Measurements from ENCODE around the gene SKAP1.
A peak's percentile ranks its signal among the peaks of the same experiment; 100 is the strongest.

The SKAP1 gene

DNA sequence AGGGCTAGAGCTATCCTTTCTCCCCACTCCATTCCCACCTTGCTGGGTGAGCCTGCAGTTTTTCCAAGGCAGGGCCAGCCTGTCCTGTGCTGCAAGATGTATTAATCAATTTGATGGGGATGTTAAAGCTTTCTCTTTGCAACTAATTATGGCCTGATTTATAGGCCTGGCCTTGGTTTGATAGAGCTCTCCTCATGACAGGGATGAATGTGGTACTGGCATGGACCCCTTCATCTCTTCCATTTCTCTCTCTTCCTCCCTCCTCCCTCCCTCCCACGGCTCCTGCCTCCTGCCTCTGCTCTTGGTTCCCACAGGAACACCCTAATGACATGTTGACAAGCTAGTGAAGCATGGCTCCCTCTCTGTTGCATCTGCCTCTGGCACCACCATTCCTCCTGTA is 47.2 kb upstream of the SKAP1 start:
- TF ChIP-seq, protein P1, sequence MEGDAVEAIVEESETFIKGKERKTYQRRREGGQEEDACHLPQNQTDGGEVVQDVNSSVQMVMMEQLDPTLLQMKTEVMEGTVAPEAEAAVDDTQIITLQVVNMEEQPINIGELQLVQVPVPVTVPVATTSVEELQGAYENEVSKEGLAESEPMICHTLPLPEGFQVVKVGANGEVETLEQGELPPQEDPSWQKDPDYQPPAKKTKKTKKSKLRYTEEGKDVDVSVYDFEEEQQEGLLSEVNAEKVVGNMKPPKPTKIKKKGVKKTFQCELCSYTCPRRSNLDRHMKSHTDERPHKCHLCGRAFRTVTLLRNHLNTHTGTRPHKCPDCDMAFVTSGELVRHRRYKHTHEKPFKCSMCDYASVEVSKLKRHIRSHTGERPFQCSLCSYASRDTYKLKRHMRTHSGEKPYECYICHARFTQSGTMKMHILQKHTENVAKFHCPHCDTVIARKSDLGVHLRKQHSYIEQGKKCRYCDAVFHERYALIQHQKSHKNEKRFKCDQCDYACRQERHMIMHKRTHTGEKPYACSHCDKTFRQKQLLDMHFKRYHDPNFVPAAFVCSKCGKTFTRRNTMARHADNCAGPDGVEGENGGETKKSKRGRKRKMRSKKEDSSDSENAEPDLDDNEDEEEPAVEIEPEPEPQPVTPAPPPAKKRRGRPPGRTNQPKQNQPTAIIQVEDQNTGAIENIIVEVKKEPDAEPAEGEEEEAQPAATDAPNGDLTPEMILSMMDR (conservative IDR thresholded peaks at IDR 0.05; ENCODE audit: low read length) = no peak
- TF ChIP-seq EZH2phosphoT487 (IDR thresholded peaks at IDR 0.05; ENCODE audit: borderline replicate concordance) = no peak
- Histone ChIP-seq H3K4me3 (ENCODE audit: low read length, poor library complexity, severe bottlenecking) (no peak overlapping the region), H3K4me1 (ENCODE audit: insufficient read depth, low read length, poor library complexity, severe bottlenecking) (peaks cover 30% of the 10 kb centered on the region), H2AFZ (ENCODE audit: low read length) (no peak overlapping the region), H3K79me2 (ENCODE audit: insufficient read depth, low read length) (no peaks in the 10 kb centered on the region), H4K20me1 (ENCODE audit: insufficient read depth, low read length, poor library complexity, severe bottlenecking) (no peaks in the 10 kb centered on the region), H3K9me3 (ENCODE audit: insufficient read depth, low read depth, low read length) (no peaks in the 10 kb centered on the region), H3F3A (ENCODE audit: low read depth) (no peaks in the 10 kb centered on the region), H3K9ac (ENCODE audit: low read depth, low read length, poor library complexity, severe bottlenecking) (no peak overlapping the region), H3K9me2 (replicated peaks; ENCODE audit: low read depth, low read length) (no peaks in the 10 kb centered on the region), H3K4me2 (ENCODE audit: low read depth, low read length, poor library complexity, severe bottlenecking) (no peak overlapping the region), H3K36me3 (ENCODE audit: insufficient read depth, low read length) (no peaks in the 10 kb centered on the region), H3K27me3 (ENCODE audit: insufficient read depth, low read length, poor library complexity, severe bottlenecking) (no peaks in the 10 kb centered on the region)

DNA sequence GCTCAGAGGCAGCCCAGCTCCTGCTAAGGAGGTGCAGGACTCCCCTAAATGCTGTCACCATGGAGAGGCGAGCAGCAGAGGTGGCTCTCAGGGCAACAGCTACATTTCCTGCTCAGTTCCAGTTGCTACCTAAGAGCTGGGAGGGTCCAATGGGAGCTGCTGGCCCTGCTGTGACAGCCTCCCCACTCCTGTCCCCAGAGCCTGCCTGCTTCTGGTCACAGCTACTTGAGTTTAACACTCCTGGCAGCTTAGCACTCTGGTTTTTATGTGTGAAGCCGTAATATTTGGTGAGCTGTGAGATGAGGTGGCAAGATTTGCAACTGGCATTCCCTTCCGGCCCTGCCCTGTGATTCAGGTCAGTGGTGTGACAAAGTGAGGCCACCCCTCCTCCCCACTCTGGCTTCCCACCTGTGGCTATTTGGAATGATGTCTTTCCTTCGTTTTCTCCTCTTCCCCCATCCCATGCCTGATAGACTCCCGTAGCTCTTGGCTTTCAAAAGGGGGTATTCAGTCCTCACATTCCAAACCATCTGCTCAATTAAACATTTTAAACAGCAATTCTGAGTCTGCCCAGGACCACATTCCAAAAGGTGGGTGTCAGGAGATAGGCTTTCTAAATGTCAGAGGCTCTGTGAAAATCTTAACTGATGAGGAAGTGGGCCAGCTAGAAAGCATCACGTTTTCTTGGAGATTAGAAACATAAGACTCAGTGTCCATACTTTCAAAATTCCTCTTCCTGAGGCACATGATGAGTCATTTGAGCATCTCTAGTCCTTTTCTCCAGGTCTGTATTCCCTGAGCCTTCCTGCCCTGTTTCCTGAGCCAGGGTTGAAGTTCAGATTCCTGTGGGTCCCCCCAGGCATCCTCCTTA is 42.6 kb upstream of the SKAP1 start:
- H3K4me1 ChIP-seq (ENCODE audit: insufficient read depth, low read length, poor library complexity, severe bottlenecking) = peaks cover 35% of the 10 kb centered on the region
- no peaks in the 10 kb centered on the region for H3K79me2 ChIP-seq (ENCODE audit: insufficient read depth, low read length)
- H3F3A ChIP-seq (ENCODE audit: low read depth) = no peaks in the 10 kb centered on the region
- no peak overlapping the region for H2AFZ ChIP-seq (ENCODE audit: low read length)
- H4K20me1 ChIP-seq (ENCODE audit: insufficient read depth, low read length, poor library complexity, severe bottlenecking) = no peaks in the 10 kb centered on the region
- no peak for TF ChIP-seq EZH2phosphoT487 (IDR thresholded peaks at IDR 0.05; ENCODE audit: borderline replicate concordance)
- TF ChIP-seq, protein P1 (conservative IDR thresholded peaks at IDR 0.05; ENCODE audit: low read length) = no peak
- peak overlapping the region; percentile 8 for H3K4me3 ChIP-seq (ENCODE audit: low read length, poor library complexity, severe bottlenecking)
- peak overlapping the region; percentile 62 for H3K4me2 ChIP-seq (ENCODE audit: low read depth, low read length, poor library complexity, severe bottlenecking)
- no peaks in the 10 kb centered on the region for H3K36me3 ChIP-seq (ENCODE audit: insufficient read depth, low read length)
- H3K9me3 ChIP-seq (ENCODE audit: insufficient read depth, low read depth, low read length) = no peaks in the 10 kb centered on the region
- no peaks in the 10 kb centered on the region for H3K27me3 ChIP-seq (ENCODE audit: insufficient read depth, low read length, poor library complexity, severe bottlenecking)
- H3K9me2 ChIP-seq (replicated peaks; ENCODE audit: low read depth, low read length) = no peaks in the 10 kb centered on the region
- peak overlapping the region; percentile 20 for H3K9ac ChIP-seq (ENCODE audit: low read depth, low read length, poor library complexity, severe bottlenecking)

DNA sequence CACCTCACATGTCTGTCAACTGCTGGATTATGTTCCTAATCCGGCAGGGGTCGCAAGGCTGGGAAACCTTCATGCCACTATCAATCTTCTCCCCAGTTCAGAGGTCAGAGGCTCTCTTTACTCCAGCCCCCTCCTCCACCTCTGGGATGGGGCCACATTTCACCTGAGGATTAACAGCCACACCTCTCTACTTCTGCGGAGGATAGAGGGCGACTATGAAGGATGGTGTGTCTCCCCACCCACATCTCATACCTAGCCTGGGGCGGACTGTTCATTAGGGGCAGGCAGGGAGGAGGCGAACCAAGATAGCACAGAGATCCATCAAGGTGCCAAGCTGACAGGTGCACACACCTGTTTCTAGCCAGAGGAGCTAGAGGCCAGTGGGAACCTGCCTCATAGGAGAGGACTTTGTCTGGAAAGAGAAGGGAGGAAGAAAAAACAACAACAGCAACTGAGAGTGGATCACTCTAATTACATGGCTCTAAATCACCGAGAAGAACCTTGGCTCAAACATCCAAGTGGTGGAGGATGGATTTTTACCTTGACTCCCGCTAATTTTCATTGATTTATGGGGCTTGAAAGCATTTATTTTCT is 41.9 kb upstream of the SKAP1 start:
- peaks cover 28% of the 10 kb centered on the region for H3K4me1 ChIP-seq (ENCODE audit: insufficient read depth, low read length, poor library complexity, severe bottlenecking)
- no peaks in the 10 kb centered on the region for H3K9me3 ChIP-seq (ENCODE audit: insufficient read depth, low read depth, low read length)
- peak overlapping the region; percentile 20 for H3K9ac ChIP-seq (ENCODE audit: low read depth, low read length, poor library complexity, severe bottlenecking)
- peak overlapping the region; percentile 62 for H3K4me2 ChIP-seq (ENCODE audit: low read depth, low read length, poor library complexity, severe bottlenecking)
- H3F3A ChIP-seq (ENCODE audit: low read depth) = no peaks in the 10 kb centered on the region
- TF ChIP-seq, protein P1 (conservative IDR thresholded peaks at IDR 0.05; ENCODE audit: low read length) = no peak
- no peak for TF ChIP-seq EZH2phosphoT487 (IDR thresholded peaks at IDR 0.05; ENCODE audit: borderline replicate concordance)
- no peaks in the 10 kb centered on the region for H4K20me1 ChIP-seq (ENCODE audit: insufficient read depth, low read length, poor library complexity, severe bottlenecking)
- no peaks in the 10 kb centered on the region for H3K36me3 ChIP-seq (ENCODE audit: insufficient read depth, low read length)
- H3K4me3 ChIP-seq (ENCODE audit: low read length, poor library complexity, severe bottlenecking) = peak overlapping the region; percentile 8
- no peaks in the 10 kb centered on the region for H3K27me3 ChIP-seq (ENCODE audit: insufficient read depth, low read length, poor library complexity, severe bottlenecking)
- no peaks in the 10 kb centered on the region for H3K9me2 ChIP-seq (replicated peaks; ENCODE audit: low read depth, low read length)
- no peaks in the 10 kb centered on the region for H3K79me2 ChIP-seq (ENCODE audit: insufficient read depth, low read length)
- no peak overlapping the region for H2AFZ ChIP-seq (ENCODE audit: low read length)
